GM12878 (cell line): ENCODE data around the gene GRAMD1C. TPM values are rescaled to one million over a fixed set of nuclear protein-coding genes. Genes with fewer than 3 reads are reported as not detected.

Experiments
- ATAC-seq: fragments of 200-7000 bp; cut with Tn5 transposase; 3 replicates; pipeline ENCODE4 v1.9.1; 2020; ENCODE audit warnings: mild to moderate bottlenecking, moderate library complexity
- BruUV-seq: library from RNA; stranded (reverse); fragments of 400-500 nt; replicated peaks from 2 replicates; lab custom pipeline; 2021; lab: Mats Ljungman, UMichigan
- CTCF ChIA-PET: fragments of 300-600 bp; sonication (Branson Sonifier 250); formaldehyde crosslinking; extraction: SDS; loops from one replicate; lab custom pipeline; 2021; ENCODE audit warnings: inconsistent platforms; lab: Yijun Ruan, JAX
- POLR2A ChIA-PET: fragments of 350-600 bp; formaldehyde crosslinking; extraction: SDS; loops from one replicate; lab custom pipeline; 2021; ENCODE audit warnings: inconsistent platforms; lab: Charles Lee
- RAD21 ChIA-PET: fragments of 300-600 bp; sonication (Branson Sonifier 250); formaldehyde crosslinking; loops from one replicate; lab custom pipeline; 2023; ENCODE audit warnings: antibody characterized with exemption; ENCODE audit not compliant: unreplicated experiment; lab: Charles Lee
- SMC1A ChIA-PET: fragments of 300-600 bp; sonication (Branson Sonifier 250); formaldehyde crosslinking; loops from one replicate; lab custom pipeline; 2023; ENCODE audit not compliant: unreplicated experiment, uncharacterized antibody; lab: Charles Lee
- DNase-seq: peaks from one replicate; pipeline ENCODE4 v3.0.0-alpha.2; 2011; ENCODE audit warnings: low read depth, low spot score
- FAIRE-seq: peaks from 3 replicates; lab custom pipeline; 2011; peaks lifted over from hg19 to GRCh38; lab: Jason Lieb, UNC
- H2AFZ ChIP-seq: 2 replicates; pipeline ENCODE4 v1.6.0; 2011; ENCODE audit warnings: low read depth, low read length, control low read depth; ENCODE audit not compliant: control insufficient read depth
- H3K27ac ChIP-seq: 2 replicates; pipeline ENCODE4 v1.5.1; 2011; ENCODE audit warnings: control low read depth; ENCODE audit not compliant: control insufficient read depth, insufficient read depth
- H3K27me3 ChIP-seq, 2 experiments: replicated peaks in 1 of 2; 2 replicates each; pipeline versions ENCODE4 v1.6.0 to v1.6.1; 2011; ENCODE audit warnings: low read length in 1 of 2; ENCODE audit not compliant: control insufficient read depth in 2 of 2, insufficient read depth in 2 of 2
- H3K36me3 ChIP-seq, 2 experiments: 2 replicates each; pipeline ENCODE4 v1.5.1; 2011; ENCODE audit warnings: low read length in 1 of 2; ENCODE audit not compliant: control insufficient read depth in 2 of 2, insufficient read depth in 2 of 2
- H3K4me1 ChIP-seq: 2 replicates; pipeline ENCODE4 v1.6.1; 2011; ENCODE audit warnings: mild to moderate bottlenecking, low read length, moderate library complexity, mixed read lengths; ENCODE audit not compliant: control insufficient read depth, insufficient read depth
- H3K4me2 ChIP-seq: 2 replicates; pipeline ENCODE4 v1.6.0; 2011; ENCODE audit warnings: control low read depth; ENCODE audit not compliant: control insufficient read depth, insufficient read depth
- H3K4me3 ChIP-seq: fragments of 200-600 bp; sonication (generic); 2 replicates; pipeline ENCODE4 v1.5.1; 2016
- H3K79me2 ChIP-seq: 2 replicates; pipeline ENCODE4 v1.6.0; 2011; ENCODE audit warnings: low read length; ENCODE audit not compliant: control insufficient read depth, insufficient read depth
- H3K9ac ChIP-seq: 2 replicates; pipeline ENCODE4 v1.8.0; 2011; ENCODE audit warnings: low read length, control low read depth, mixed read lengths; ENCODE audit not compliant: control insufficient read depth, insufficient read depth
- H3K9me3 ChIP-seq: replicated peaks from 3 replicates; pipeline ENCODE4 v1.5.1; 2011; ENCODE audit warnings: mild to moderate bottlenecking, low read length; ENCODE audit not compliant: control insufficient read depth, insufficient read depth
- H4K20me1 ChIP-seq: 2 replicates; pipeline ENCODE4 v1.6.0; 2011; ENCODE audit not compliant: control insufficient read depth, insufficient read depth
- BCLAF1 ChIP-seq: fragments of 450-650 bp; IDR thresholded peaks from 2 replicates; pipeline ENCODE4 v1.6.1; 2017; ENCODE audit warnings: antibody characterized with exemption, mild to moderate bottlenecking, moderate library complexity
- BMI1 ChIP-seq: fragments of 450-650 bp; IDR thresholded peaks from 2 replicates; pipeline ENCODE4 v1.6.1; 2016; ENCODE audit warnings: mild to moderate bottlenecking, moderate library complexity, borderline replicate concordance
- CEBPB ChIP-seq, 2 experiments: fragments of 150-350 bp in 1 of 2; IDR thresholded peaks; 2 replicates each; pipeline ENCODE4 v1.6.1; 2012 to 2014; ENCODE audit warnings: low read depth in 2 of 2, low read length in 2 of 2, borderline replicate concordance in 1 of 2, inconsistent platforms in 1 of 2
- DPF2 ChIP-seq: fragments of 450-650 bp; IDR thresholded peaks from 2 replicates; pipeline ENCODE4 v1.6.1; 2017; ENCODE audit warnings: mild to moderate bottlenecking
- ETV6 ChIP-seq, 2 experiments: fragments of 450-650 bp in 1 of 2; IDR thresholded peaks in 1 of 2; conservative IDR thresholded peaks in 1 of 2; 2 replicates each; pipeline ENCODE4 v1.6.1; 2014; ENCODE audit warnings: antibody characterized with exemption in 1 of 2, borderline replicate concordance in 1 of 2, low read depth in 1 of 2, mild to moderate bottlenecking in 1 of 2, moderate library complexity in 1 of 2
- GABPA ChIP-seq: IDR thresholded peaks from 2 replicates; pipeline ENCODE4 v1.6.1; 2014; ENCODE audit warnings: antibody characterized with exemption, low read depth, mild to moderate bottlenecking, inconsistent platforms
- IKZF1 ChIP-seq: fragments of 450-650 bp; conservative IDR thresholded peaks from 2 replicates; pipeline ENCODE4 v1.6.1; 2017; ENCODE audit warnings: antibody characterized with exemption, mild to moderate bottlenecking
- MEF2A ChIP-seq: IDR thresholded peaks from 2 replicates; pipeline ENCODE4 v1.6.1; 2011; ENCODE audit warnings: low read depth, mild to moderate bottlenecking, low read length, moderate library complexity; ENCODE audit not compliant: insufficient read depth
- NRF1 ChIP-seq: conservative IDR thresholded peaks from 2 replicates; pipeline ENCODE4 v1.6.1; 2011; ENCODE audit warnings: mild to moderate bottlenecking, low read depth, low read length, improper control_type of control experiment
- RAD51 ChIP-seq: fragments of 450-650 bp; IDR thresholded peaks from 2 replicates; pipeline ENCODE4 v1.6.1; 2016; ENCODE audit warnings: moderate library complexity, mild to moderate bottlenecking, inconsistent platforms
- SIN3A ChIP-seq: IDR thresholded peaks from 2 replicates; pipeline ENCODE4 v1.6.1; 2012; ENCODE audit warnings: low read depth, low read length, improper control_type of control experiment
- SIX5 ChIP-seq: IDR thresholded peaks from 2 replicates; pipeline ENCODE4 v1.6.1; 2011; ENCODE audit warnings: mild to moderate bottlenecking, low read depth, low read length, moderate library complexity; ENCODE audit not compliant: severe bottlenecking
- SMAD1 ChIP-seq: fragments of 450-650 bp; IDR thresholded peaks from 2 replicates; pipeline ENCODE4 v1.6.1; 2018; ENCODE audit warnings: mild to moderate bottlenecking, low read depth; ENCODE audit not compliant: partially characterized antibody
- SMAD5 ChIP-seq: IDR thresholded peaks from 2 replicates; pipeline ENCODE4 v1.6.1; 2016; ENCODE audit warnings: antibody characterized with exemption, low read depth
- SMARCA5 ChIP-seq: fragments of 450-650 bp; IDR thresholded peaks from 2 replicates; pipeline ENCODE4 v1.6.1; 2017; ENCODE audit warnings: mild to moderate bottlenecking
- SREBF2 ChIP-seq: IDR thresholded peaks from 2 replicates; pipeline ENCODE4 v1.6.1; 2012; ENCODE audit warnings: mild to moderate bottlenecking, low read length
- ZNF622 ChIP-seq: fragments of 450-650 bp; IDR thresholded peaks from 2 replicates; pipeline ENCODE4 v1.6.1; 2017; ENCODE audit warnings: mild to moderate bottlenecking, inconsistent platforms
- WGBS: methylation state at CpG from one replicate; pipeline ENCODE4 v1.1.6; 2016; ENCODE audit warnings: low lambda C conversion rate; ENCODE audit not compliant: insufficient replicate concordance, insufficient coverage; ENCODE audit errors: missing lambda C conversion rate; 5-methylcytosine and 5-hydroxymethylcytosine counted together
- in situ Hi-C: fragments of 300-500 bp; cut with MboI; formaldehyde crosslinking; loops from 9 replicates; pipeline ENCODE4 v1.14.3; 2018; ENCODE audit warnings: mixed read lengths
- intact Hi-C: fragments of 100-400 bp; cut with micrococcal nuclease; formaldehyde crosslinking; loops from one replicate; pipeline ENCODE4 v1.14.2; 2022; ENCODE audit not compliant: unreplicated experiment
- polyA plus RNA-seq, 11 experiments: library from polyadenylated mRNA; depleted of rRNA in 4 of 11; unstranded in 6 of 11; stranded (reverse) in 5 of 11; fragments of >200 nt; fragmentation: Nextera tagmentation in 4 of 11; fragmentation: Illumina TruSeq in 1 of 11; extraction: Ambion mirVana in 4 of 11; extraction: Trizol in 1 of 11; gene quantifications; 1 replicate in 1 of 11; 2 replicates in 10 of 11; pipeline versions ENCODE4 v1.2.1 to v1.2.3, GENCODE V29; 2011 to 2016; ENCODE audit warnings: inconsistent platforms in 2 of 11, missing spikeins in 2 of 11, low read depth in 1 of 11
- total RNA-seq, 4 experiments: library from RNA; depleted of rRNA in 3 of 4; stranded (reverse); fragments of >200 nt in 3 of 4; fragmentation: Illumina TruSeq in 1 of 4; extraction: Trizol in 1 of 4; gene quantifications; 2 replicates each; pipeline versions ENCODE4 v1.2.1 to v1.2.3, GENCODE V29; 2013 to 2021
- TF ChIP-seq, protein P1 (sequence below): fragments of 450-650 bp; IDR thresholded peaks from 2 replicates; pipeline ENCODE4 v1.6.1; 2017; ENCODE audit warnings: mild to moderate bottlenecking, low read depth, inconsistent platforms; ENCODE audit not compliant: poor library complexity, severe bottlenecking

Gene GRAMD1C
- total and polyA plus RNA-seq, 10 of the 15 experiments (the other 5 are each of a cell fraction or from before 2014, with no cell fraction given) = 3.2 to 9.2 (median 5.5) TPM

- CTCF ChIA-PET = interaction anchor here (0.8 to 8.2 kb wide), 13 partner anchors 9 to 121 kb away, joined by 3 to 72 read pairs (median 5); partner anchors contain the start of genes ATP6V1A, GRAMD1C and NAA50
- no peaks in the 10 kb centered on the region for H3K27me3 ChIP-seq
- peak overlapping the region; percentile 29; the same call in 1 of the 2 replicates for H2AFZ ChIP-seq
- no peaks in the 10 kb centered on the region for H3K36me3 ChIP-seq
- BruUV-seq = no TSS peak
- no peak overlapping the region for H3K9ac ChIP-seq
- ATAC-seq (peak; percentile 85), FAIRE-seq (peak; percentile 52), DNase-seq (peak; percentile 86)
- H3K4me3 ChIP-seq = peak overlapping the region; percentile 18; the same call in 1 of the 2 replicates
- in situ Hi-C loops (no loop called here), intact Hi-C loops (loop anchor here (5.0 kb wide), 1 partner anchor 43 kb away; no protein-coding TSS in a partner anchor)
- whole genome bisulfite sequencing = 2% methylated on average over 2 of the region's 2 CpGs
- POLR2A ChIA-PET = interaction anchor here (1.0 to 3.4 kb wide), 6 partner anchors 23 to 231 kb away, joined by 3 to 24 read pairs (median 6); partner anchors contain the start of genes ATP6V1A, CCDC191 and NAA50
- H3K4me1 ChIP-seq = peaks cover 41% of the 10 kb centered on the region
- H3K79me2 ChIP-seq = no peaks in the 10 kb centered on the region
- SMC1A ChIA-PET = interaction anchor here (0.6 to 3.8 kb wide), 22 partner anchors 10 to 112 kb away, joined by 3 to 16 read pairs (median 6); no protein-coding TSS in a partner anchor
- RAD21 ChIA-PET = interaction anchor here (0.9 to 2.1 kb wide), 16 partner anchors 9 to 90 kb away, joined by 3 to 15 read pairs (median 5); partner anchors contain the start of genes ATP6V1A, GRAMD1C and NAA50
- no peaks in the 10 kb centered on the region for H4K20me1 ChIP-seq
- H3K27ac ChIP-seq = peak overlapping the region; percentile 49; the same call in 1 of the 2 replicates
- H3K9me3 ChIP-seq = no peaks in the 10 kb centered on the region; the same call in 2 of the 3 replicates
- H3K4me2 ChIP-seq = peak overlapping the region; percentile 61
- TF ChIP-seq BCLAF1 = no peak
- TF ChIP-seq NRF1 = no peak
- no peak for TF ChIP-seq RAD51
- TF ChIP-seq SIX5 = no peak
- TF ChIP-seq ZNF622 = no peak
- no peak for TF ChIP-seq SMAD5
- peak in 1 of 2 experiments; percentile 40; a peak in 1 of 4 replicates for TF ChIP-seq ETV6 (conservative IDR thresholded peaks at IDR 0.05 in 1 of 2, IDR thresholded peaks at IDR 0.05 in 1 of 2; ENCODE audit: borderline replicate concordance in 1 of 2, low read depth in 1 of 2)
- TF ChIP-seq SMARCA5 = no peak
- peak; percentile 87 for TF ChIP-seq IKZF1
- TF ChIP-seq, protein P1, sequence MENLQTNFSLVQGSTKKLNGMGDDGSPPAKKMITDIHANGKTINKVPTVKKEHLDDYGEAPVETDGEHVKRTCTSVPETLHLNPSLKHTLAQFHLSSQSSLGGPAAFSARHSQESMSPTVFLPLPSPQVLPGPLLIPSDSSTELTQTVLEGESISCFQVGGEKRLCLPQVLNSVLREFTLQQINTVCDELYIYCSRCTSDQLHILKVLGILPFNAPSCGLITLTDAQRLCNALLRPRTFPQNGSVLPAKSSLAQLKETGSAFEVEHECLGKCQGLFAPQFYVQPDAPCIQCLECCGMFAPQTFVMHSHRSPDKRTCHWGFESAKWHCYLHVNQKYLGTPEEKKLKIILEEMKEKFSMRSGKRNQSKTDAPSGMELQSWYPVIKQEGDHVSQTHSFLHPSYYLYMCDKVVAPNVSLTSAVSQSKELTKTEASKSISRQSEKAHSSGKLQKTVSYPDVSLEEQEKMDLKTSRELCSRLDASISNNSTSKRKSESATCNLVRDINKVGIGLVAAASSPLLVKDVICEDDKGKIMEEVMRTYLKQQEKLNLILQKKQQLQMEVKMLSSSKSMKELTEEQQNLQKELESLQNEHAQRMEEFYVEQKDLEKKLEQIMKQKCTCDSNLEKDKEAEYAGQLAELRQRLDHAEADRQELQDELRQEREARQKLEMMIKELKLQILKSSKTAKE = peak; percentile 57
- TF ChIP-seq DPF2 = peak; percentile 93
- TF ChIP-seq SIN3A = no peak
- no peak for TF ChIP-seq SMAD1
- no peak for TF ChIP-seq BMI1
- no peak for TF ChIP-seq GABPA
- 0 out of 4 replicates have a peak, but pooled peaks of 1 of the 2 experiments have one; percentile 46 for TF ChIP-seq CEBPB (IDR thresholded peaks at IDR 0.05; ENCODE audit: borderline replicate concordance in 1 of 2, low read depth in 2 of 2, low read length in 2 of 2)
- no peak for TF ChIP-seq SREBF2
- no peak for TF ChIP-seq MEF2A
Observed at GRCh38 chr3:113825090-113825489, 13.5 kb upstream of the GRAMD1C start.
